Panc1 (cell line): Measurements from ENCODE around the gene ASXL3.

Experiments used
- CTCF ChIP-seq: fragments of 450-650 bp; IDR thresholded peaks from 2 replicates; pipeline ENCODE4 v1.5.1; 2017; ENCODE audit warnings: mild to moderate bottlenecking
- POLR2AphosphoS5 ChIP-seq: IDR thresholded peaks from 2 replicates; pipeline ENCODE4 v1.6.1; 2012; ENCODE audit warnings: mild to moderate bottlenecking, low read depth, low read length, moderate library complexity
- REST ChIP-seq, 2 experiments: IDR thresholded peaks; 2 replicates each; pipeline ENCODE4 v1.6.1; 2011 to 2012; ENCODE audit warnings: low read depth in 2 of 2, control low read depth in 1 of 2, low read length in 1 of 2, mild to moderate bottlenecking in 1 of 2, moderate library complexity in 1 of 2; ENCODE audit not compliant: insufficient read depth in 1 of 2

- no peak for TF ChIP-seq CTCF
- TF ChIP-seq POLR2AphosphoS5: no peak
- TF ChIP-seq REST (IDR thresholded peaks at IDR 0.05; ENCODE audit: insufficient read depth in 1 of 2, low read depth in 2 of 2, low read length in 1 of 2): no peak
Observed at GRCh38 chr18:33749834-33750233, 171.8 kb downstream of the ASXL3 start.
